IMR-90 (cell line): Measurements from ENCODE around the gene EPHA6. TPM values are rescaled to one million over a fixed set of nuclear protein-coding genes. Genes with fewer than 3 reads are reported as not detected.

Experiments
- ATAC-seq: fragments of 200-7000 bp; cut with Tn5 transposase; 2 replicates; pipeline ENCODE4 v1.9.1; 2020; ENCODE audit warnings: low read depth, mild to moderate bottlenecking, moderate library complexity
- BruUV-seq: library from RNA; stranded (reverse); fragments of 400-500 nt; replicated peaks from 2 replicates; lab custom pipeline; 2021; lab: Mats Ljungman, UMichigan
- CTCF ChIA-PET: fragments of 300-600 bp; formaldehyde crosslinking; extraction: SDS; loops from one replicate; lab custom pipeline; 2021; ENCODE audit warnings: antibody characterized with exemption; lab: Yijun Ruan, JAX
- POLR2A ChIA-PET: fragments of 300-600 bp; sonication (Branson Sonifier 250); formaldehyde crosslinking; loops from one replicate; lab custom pipeline; 2022; ENCODE audit warnings: antibody characterized with exemption; ENCODE audit not compliant: unreplicated experiment; lab: Charles Lee
- DNase-seq: peaks from one replicate; pipeline ENCODE4 v3.0.0; 2013
- H2AFZ ChIP-seq: replicated peaks from 2 replicates; pipeline ENCODE3; 2013; ENCODE audit warnings: low read length, mild to moderate bottlenecking; ENCODE audit not compliant: poor library complexity
- H2AK5ac ChIP-seq: 2 replicates; pipeline ENCODE4 v1.6.1; 2013; ENCODE audit warnings: low read depth, low read length, inconsistent platforms
- H2AK9ac ChIP-seq: replicated peaks from 2 replicates; pipeline ENCODE3; 2013; ENCODE audit warnings: mild to moderate bottlenecking, low read depth, low read length, moderate library complexity; ENCODE audit not compliant: poor library complexity
- H2BK120ac ChIP-seq: 2 replicates; pipeline ENCODE4 v1.6.1; 2013; ENCODE audit warnings: low read depth, low read length, inconsistent platforms
- H2BK15ac ChIP-seq: 3 replicates; pipeline ENCODE4 v1.6.1; 2013; ENCODE audit warnings: low read depth, low read length, inconsistent platforms
- H2BK20ac ChIP-seq: 2 replicates; pipeline ENCODE4 v1.6.1; 2013; ENCODE audit warnings: low read depth, mild to moderate bottlenecking, inconsistent platforms, low read length, moderate library complexity
- H2BK5ac ChIP-seq: 2 replicates; pipeline ENCODE4 v1.6.1; 2013; ENCODE audit warnings: mild to moderate bottlenecking, low read depth, low read length, inconsistent platforms; ENCODE audit not compliant: poor library complexity, severe bottlenecking
- H3K14ac ChIP-seq: replicated peaks from 2 replicates; pipeline ENCODE4 v1.6.1; 2013; ENCODE audit warnings: low read depth, low read length, inconsistent platforms
- H3K18ac ChIP-seq: 2 replicates; pipeline ENCODE4 v1.6.1; 2013; ENCODE audit warnings: low read depth, low read length, control low read depth
- H3K23ac ChIP-seq: 2 replicates; pipeline ENCODE4 v1.6.1; 2013; ENCODE audit warnings: low read depth, low read length, inconsistent platforms
- H3K27ac ChIP-seq: 2 replicates; pipeline ENCODE4 v1.5.1; 2013; ENCODE audit warnings: mild to moderate bottlenecking, control low read depth, low read length; ENCODE audit not compliant: insufficient read depth
- H3K27me3 ChIP-seq: 2 replicates; pipeline ENCODE4 v1.6.1; 2013; ENCODE audit warnings: low read length; ENCODE audit not compliant: control insufficient read depth, insufficient read depth
- H3K36me3 ChIP-seq: 2 replicates; pipeline ENCODE4 v1.6.1; 2013; ENCODE audit warnings: low read length, mixed read lengths; ENCODE audit not compliant: control insufficient read depth, insufficient read depth
- H3K4ac ChIP-seq: 2 replicates; pipeline ENCODE4 v1.6.1; 2013; ENCODE audit warnings: low read depth, low read length, inconsistent platforms
- H3K4me1 ChIP-seq: 2 replicates; pipeline ENCODE4 v1.6.1; 2013; ENCODE audit warnings: low read length, mixed read lengths; ENCODE audit not compliant: control insufficient read depth, insufficient read depth
- H3K4me2 ChIP-seq: 2 replicates; pipeline ENCODE4 v1.6.1; 2013; ENCODE audit warnings: low read depth, mild to moderate bottlenecking, control low read depth, low read length, moderate library complexity
- H3K4me3 ChIP-seq: 2 replicates; pipeline ENCODE4 v1.5.1; 2013; ENCODE audit warnings: low read depth, mild to moderate bottlenecking, control low read depth, low read length, moderate library complexity; ENCODE audit not compliant: insufficient read depth
- H3K56ac ChIP-seq: 2 replicates; pipeline ENCODE4 v1.6.1; 2013; ENCODE audit warnings: low read length, inconsistent platforms; ENCODE audit not compliant: insufficient read depth; ENCODE audit errors: extremely low read depth
- H3K79me1 ChIP-seq, 2 experiments: 2 replicates each; pipeline ENCODE4 v1.6.1; 2013; ENCODE audit warnings: low read length in 2 of 2, inconsistent platforms in 1 of 2, low read depth in 1 of 2
- H3K9ac ChIP-seq: 2 replicates; pipeline ENCODE4 v1.6.1; 2013; ENCODE audit warnings: low read depth, low read length, control low read depth
- H3K9me1 ChIP-seq: 2 replicates; pipeline ENCODE4 v1.6.1; 2013; ENCODE audit warnings: low read length, inconsistent platforms; ENCODE audit not compliant: insufficient read depth
- H3K9me3 ChIP-seq: 2 replicates; pipeline ENCODE4 v1.6.1; 2013; ENCODE audit warnings: low read length; ENCODE audit not compliant: control insufficient read depth, insufficient read depth
- H4K20me1 ChIP-seq: 2 replicates; pipeline ENCODE4 v1.6.1; 2013; ENCODE audit warnings: low read length, inconsistent platforms; ENCODE audit not compliant: insufficient read depth
- H4K5ac ChIP-seq: 2 replicates; pipeline ENCODE4 v1.6.1; 2013; ENCODE audit warnings: mild to moderate bottlenecking, low read depth, low read length, control low read depth
- H4K8ac ChIP-seq, 2 experiments: 2 replicates each; pipeline ENCODE4 v1.6.1; 2013; ENCODE audit warnings: low read depth in 2 of 2, low read length in 2 of 2, control low read depth in 1 of 2, inconsistent platforms in 1 of 2
- H4K91ac ChIP-seq: 2 replicates; pipeline ENCODE4 v1.6.1; 2013; ENCODE audit warnings: low read depth, low read length, inconsistent platforms; ENCODE audit not compliant: insufficient read depth
- BHLHE40 ChIP-seq: fragments of 150-350 bp; IDR thresholded peaks from 2 replicates; pipeline ENCODE4 v1.6.1; 2016; ENCODE audit warnings: mild to moderate bottlenecking, low read depth, low read length
- CEBPB ChIP-seq: IDR thresholded peaks from 2 replicates; pipeline ENCODE4 v1.6.1; 2012; ENCODE audit warnings: low read depth, low read length, improper control_type of control experiment
- CHD1 ChIP-seq: IDR thresholded peaks from 2 replicates; pipeline ENCODE4 v1.6.1; 2012; ENCODE audit warnings: low read depth, low read length, improper control_type of control experiment
- CTCF ChIP-seq: conservative IDR thresholded peaks from 2 replicates; pipeline ENCODE4 v1.5.1; 2012; ENCODE audit warnings: mild to moderate bottlenecking, low read depth, low read length, improper control_type of control experiment
- ELK1 ChIP-seq: fragments of 150-350 bp; IDR thresholded peaks from 2 replicates; pipeline ENCODE4 v1.6.1; 2016; ENCODE audit warnings: low read depth, mild to moderate bottlenecking, low read length, moderate library complexity, borderline replicate concordance
- FOS ChIP-seq: fragments of 150-350 bp; IDR thresholded peaks from 2 replicates; pipeline ENCODE4 v1.6.1; 2016; ENCODE audit warnings: low read depth, low read length
- MXI1 ChIP-seq: IDR thresholded peaks from 2 replicates; pipeline ENCODE4 v1.6.1; 2012; ENCODE audit warnings: low read depth, mild to moderate bottlenecking, low read length, moderate library complexity, borderline replicate concordance
- NFE2L2 ChIP-seq: fragments of 150-350 bp; IDR thresholded peaks from 2 replicates; pipeline ENCODE4 v1.6.1; 2016; ENCODE audit warnings: low read depth, mild to moderate bottlenecking, low read length
- POLR2A ChIP-seq: IDR thresholded peaks from 2 replicates; pipeline ENCODE4 v1.6.1; 2012; ENCODE audit warnings: mild to moderate bottlenecking, low read depth, low read length
- RAD21 ChIP-seq: IDR thresholded peaks from 2 replicates; pipeline ENCODE4 v1.6.1; 2012; ENCODE audit warnings: low read length, improper control_type of control experiment
- RCOR1 ChIP-seq: IDR thresholded peaks from 2 replicates; pipeline ENCODE4 v1.6.1; 2012; ENCODE audit warnings: mild to moderate bottlenecking, low read length, improper control_type of control experiment; ENCODE audit not compliant: insufficient replicate concordance
- SMC3 ChIP-seq: fragments of 150-350 bp; IDR thresholded peaks from 2 replicates; pipeline ENCODE4 v1.6.1; 2016; ENCODE audit warnings: low read depth, mild to moderate bottlenecking, antibody characterized with exemption, low read length, moderate library complexity
- USF2 ChIP-seq: fragments of 150-350 bp; IDR thresholded peaks from 2 replicates; pipeline ENCODE4 v1.6.1; 2017; ENCODE audit warnings: mild to moderate bottlenecking, antibody characterized with exemption, low read length, low read depth
- WGBS, 2 experiments: methylation state at CpG; one replicate each; pipeline versions ENCODE4 v1.1.5 to v1.1.7; 2013; ENCODE audit warnings: missing lambda C conversion rate in 2 of 2; ENCODE audit not compliant: insufficient read length in 1 of 2; ENCODE audit errors: extremely low coverage in 2 of 2; 5-methylcytosine and 5-hydroxymethylcytosine counted together
- dilution Hi-C: fragments of 300-500 bp; cut with HindIII; formaldehyde crosslinking; loops from one replicate; pipeline ENCODE4 v1.14.3; 2018; ENCODE audit warnings: low sequenced_read_pairs; ENCODE audit not compliant: unreplicated experiment
- in situ Hi-C: fragments of 300-500 bp; cut with MboI; formaldehyde crosslinking; loops from 3 replicates; pipeline ENCODE4 v1.14.3; 2019; ENCODE audit warnings: low sequenced_read_pairs, inconsistent platforms, mixed read lengths
- intact Hi-C: fragments of 100-400 bp; cut with micrococcal nuclease; formaldehyde crosslinking; loops from 2 replicates; pipeline ENCODE4 v1.10.0; 2022
- polyA plus RNA-seq, 3 experiments: library from polyadenylated mRNA; depleted of rRNA; stranded (reverse); fragments of >200 nt; gene quantifications; 2 replicates each; pipeline ENCODE4 v1.2.3, GENCODE V29; 2012; ENCODE audit warnings: low replicate concordance in 1 of 3
- total RNA-seq: library from RNA; depleted of rRNA; stranded (reverse); fragments of >200 nt; gene quantifications from 2 replicates; pipeline ENCODE4 v1.2.3, GENCODE V29; 2012

EPHA6 gene
- total and polyA plus RNA-seq, 2 of the 4 experiments (the other 2 are of a cell fraction): not detected

- ChIA-PET CTCF (no interaction called here), POLR2A (no interaction called here)
- TF ChIP-seq BHLHE40 (no peak), RCOR1 (no peak), CEBPB (no peak), ELK1 (no peak), CTCF (no peak), SMC3 (no peak), FOS (no peak), MXI1 (no peak), NFE2L2 (no peak), USF2 (no peak), RAD21 (no peak), CHD1 (no peak), POLR2A (no peak)
- Histone ChIP-seq H4K8ac (no peak overlapping the region), H3K4me1 (no peaks in the 10 kb centered on the region), H2AFZ (no peak overlapping the region), H3K4ac (no peak overlapping the region), H3K18ac (no peak overlapping the region), H3K79me1 (no peaks in the 10 kb centered on the region), H3K36me3 (no peaks in the 10 kb centered on the region), H2BK20ac (no peak overlapping the region), H3K9me3 (peaks cover 2% of the 10 kb centered on the region; the same call in 1 of the 2 replicates), H3K14ac (no peak overlapping the region), H2BK15ac (no peak overlapping the region), H2AK5ac (no peak overlapping the region), H3K9ac (no peak overlapping the region), H3K9me1 (no peaks in the 10 kb centered on the region), H4K20me1 (no peaks in the 10 kb centered on the region), H3K56ac (no peak overlapping the region), H3K27me3 (no peaks in the 10 kb centered on the region), H2AK9ac (no peak overlapping the region), H3K4me3 (no peak overlapping the region), H2BK5ac (no peak overlapping the region), H3K27ac (no peak overlapping the region), H3K23ac (no peak overlapping the region), H4K5ac (no peak overlapping the region), H2BK120ac (no peak overlapping the region), H4K91ac (no peak overlapping the region), H3K4me2 (no peak overlapping the region)
- no peak for ATAC-seq
- BruUV-seq: no TSS peak
- in situ Hi-C loops (no loop called here), dilution Hi-C loops (no loop called here), intact Hi-C loops (no loop called here)
- DNase-seq: no peak
- no CpG with 5 or more reads among the region's 1 CpG for WGBS, 2 experiments
Observed at GRCh38 chr3:97306226-97306625, 491.8 kb downstream of the EPHA6 start.
